NCI-H2107 treated with DMSO at 0.1 percent for 48 hours (cell line): Measurements from ENCODE around the gene CDKN2B-AS1.

ENCODE experiments used
- DNase-seq: peaks from one replicate; lab custom pipeline; 2025; ENCODE audit not compliant: unreplicated experiment; lab: John Stamatoyannopoulos, UW

CDKN2B-AS1 gene

GRCh38 chr9:22084336-22085035 lies 89.9 kb downstream of the CDKN2B-AS1 start:
- peak; percentile 29 for DNase-seq

DNA sequence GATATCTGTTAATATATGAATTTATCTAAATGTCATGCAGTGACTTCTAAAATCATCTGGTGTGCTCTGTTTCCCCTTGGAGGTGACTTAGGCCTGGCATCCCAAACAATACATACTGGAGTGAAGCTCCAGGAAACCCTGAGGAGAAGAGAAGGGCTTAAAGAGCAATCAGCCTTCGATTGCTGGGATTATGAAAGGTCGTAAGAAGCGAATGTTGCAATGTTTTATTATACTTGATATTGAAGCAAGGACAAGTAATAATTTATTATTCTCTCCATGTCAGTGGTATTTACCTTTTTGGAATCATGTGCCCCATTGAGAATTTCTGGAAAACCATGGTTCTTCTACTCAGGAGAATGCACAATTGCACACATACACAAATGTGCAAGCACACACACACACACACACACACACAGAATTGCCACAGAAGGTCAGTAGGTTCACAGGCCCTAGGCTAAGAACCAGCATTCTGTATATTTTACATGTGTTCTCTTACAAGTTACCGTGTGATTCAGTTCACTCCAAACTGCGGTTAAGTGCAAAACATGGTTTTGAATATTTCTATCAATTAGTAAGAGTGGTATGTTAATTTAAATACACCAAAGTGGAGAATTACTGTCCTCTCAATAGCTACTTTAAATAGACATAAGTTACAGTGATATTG lies 93.6 kb downstream of the CDKN2B-AS1 start:
- no peak for DNase-seq

DNA sequence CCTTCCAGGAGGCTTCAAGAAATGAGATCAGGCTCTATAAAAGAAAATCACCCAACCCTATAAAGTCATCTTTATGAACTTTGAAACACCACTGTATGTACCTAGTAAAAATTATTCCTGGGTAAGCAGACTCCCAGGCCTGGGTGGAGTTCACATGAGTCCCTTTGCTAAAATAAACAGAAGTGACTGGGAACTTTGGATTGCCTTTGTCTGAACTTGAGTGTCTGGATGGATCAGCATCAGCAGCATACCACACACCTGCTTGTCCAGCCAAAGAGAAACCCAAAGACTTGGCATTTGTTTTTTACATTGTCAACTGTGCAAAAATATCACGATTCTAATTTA lies 94.1 kb downstream of the CDKN2B-AS1 start:
- DNase-seq, result no peak

- DNase-seq, result no peak
These were observed 103.1 kb downstream of the CDKN2B-AS1 start for GRCh38 chr9:22097707-22098106.

GRCh38 chr9:22098643-22099332 lies 104.2 kb downstream of the CDKN2B-AS1 start:
- no peak for DNase-seq

- DNase-seq, result no peak
These were observed 106.0 kb downstream of the CDKN2B-AS1 start for GRCh38 chr9:22100626-22101025.

GRCh38 chr9:22102146-22103053 lies 107.8 kb downstream of the CDKN2B-AS1 start:
- no peak for DNase-seq

DNA sequence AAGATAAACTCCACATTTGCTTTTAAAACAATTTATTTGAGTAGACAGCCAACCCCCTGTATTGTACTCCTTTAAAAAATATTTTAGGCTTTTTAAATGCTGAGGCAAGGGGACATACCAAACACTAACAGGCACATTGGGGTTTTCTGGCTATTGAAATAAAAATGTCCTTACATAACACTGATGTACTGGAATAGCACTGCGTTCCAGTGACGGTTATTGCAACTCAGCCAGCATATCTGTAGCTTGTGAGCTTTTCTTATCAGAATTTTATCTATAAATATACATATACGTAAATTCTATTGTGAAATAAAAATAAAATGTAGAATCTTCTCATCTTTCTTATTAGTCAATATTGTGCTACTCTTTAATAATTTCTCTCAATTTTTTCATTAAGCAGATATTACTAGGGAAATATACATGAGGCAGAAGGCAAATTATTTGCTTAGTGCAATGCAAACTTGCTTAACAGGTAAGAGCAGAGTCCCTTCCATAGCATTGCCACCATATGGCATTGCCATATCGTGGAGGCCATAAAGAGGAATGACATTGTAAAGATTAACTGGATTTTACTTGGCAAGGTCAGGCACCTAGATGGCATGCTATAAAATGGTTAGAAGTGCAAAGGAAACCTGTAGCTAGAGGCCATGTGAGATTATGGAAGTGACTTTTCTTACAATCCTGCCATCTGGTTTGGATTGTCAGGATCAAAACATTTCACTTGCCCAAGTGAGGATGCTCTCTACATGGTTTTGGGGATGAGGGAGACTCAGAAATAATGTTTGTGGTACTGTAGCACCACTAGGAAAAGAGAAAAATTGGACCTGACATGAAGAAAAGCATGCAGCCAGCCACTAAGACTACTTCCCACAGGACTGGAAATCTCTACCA lies 109.3 kb downstream of the CDKN2B-AS1 start:
- no peak for DNase-seq

DNA sequence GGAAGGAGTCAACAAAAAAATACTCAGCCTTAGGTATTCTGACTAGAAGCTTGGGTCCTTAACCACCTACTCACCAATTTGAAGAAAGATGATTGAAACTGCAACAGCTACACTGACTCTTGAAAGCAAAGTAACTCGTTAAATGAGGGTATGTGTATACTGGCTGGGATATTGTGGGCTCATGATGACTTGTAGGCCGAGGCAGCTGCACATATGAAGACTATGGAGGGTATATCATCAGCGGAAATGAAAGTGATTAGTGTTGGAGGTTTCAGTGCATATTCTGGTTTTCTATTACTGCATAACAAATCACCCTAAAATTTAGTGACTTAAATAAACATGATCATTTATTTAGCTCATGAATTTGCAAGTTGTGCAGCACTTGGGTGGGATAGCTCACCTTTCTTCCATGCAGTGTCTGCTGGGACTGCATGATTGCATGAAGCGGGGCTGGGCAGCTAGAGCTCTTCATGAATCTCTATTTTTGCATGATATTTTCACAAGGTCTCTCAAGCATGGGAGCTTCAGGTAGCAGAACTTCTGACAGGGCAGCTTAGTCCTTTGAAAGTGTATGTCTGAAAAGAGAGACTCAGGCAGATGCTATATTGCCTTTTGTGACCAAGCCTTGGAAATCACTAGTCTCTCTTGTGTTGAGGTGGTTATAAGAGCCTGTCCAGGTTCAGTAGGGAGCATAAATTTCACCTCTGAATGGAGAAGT lies 110.6 kb downstream of the CDKN2B-AS1 start:
- DNase-seq, result no peak

- DNase-seq, result no peak
These were observed 112.8 kb downstream of the CDKN2B-AS1 start for GRCh38 chr9:22107202-22108045.

DNA sequence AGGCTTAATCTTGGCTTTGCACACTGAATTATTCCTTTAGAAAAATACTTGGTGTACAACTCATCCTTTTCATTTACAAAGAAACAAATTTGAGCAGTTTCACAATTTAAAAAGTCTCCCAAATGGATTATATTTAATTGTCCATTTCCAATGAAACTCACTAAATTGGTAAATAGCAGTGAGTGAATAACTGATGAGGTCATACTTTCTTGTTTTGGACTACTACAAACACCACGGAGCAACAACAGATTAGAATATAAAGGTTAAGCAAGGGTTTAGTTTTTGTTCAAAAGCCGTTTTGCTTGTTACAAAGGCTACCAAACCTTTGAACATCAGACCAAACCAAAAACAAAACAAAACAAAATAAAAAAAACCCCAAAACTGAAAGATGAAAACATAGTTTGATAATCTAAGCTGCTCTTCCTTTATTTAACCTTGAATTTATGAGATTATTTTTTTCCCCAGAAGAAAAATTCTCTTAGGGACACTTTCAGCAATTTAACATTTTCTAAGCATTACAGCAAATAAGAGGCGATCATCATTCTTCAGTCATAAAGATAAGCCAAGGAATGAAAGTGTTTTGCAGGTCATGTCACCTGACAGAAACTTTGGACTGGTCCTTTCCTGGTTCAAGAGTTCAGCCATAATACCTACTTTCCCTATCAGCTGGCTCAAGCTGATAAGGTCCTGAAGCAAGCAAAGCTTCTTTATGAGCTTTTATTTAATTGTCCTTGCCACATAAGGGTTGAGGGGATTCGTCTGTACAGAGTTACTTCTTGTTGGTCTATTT lies 114.2 kb downstream of the CDKN2B-AS1 start:
- DNase-seq, result no peak

- no peak for DNase-seq
These were observed 116.8 kb downstream of the CDKN2B-AS1 start for GRCh38 chr9:22111176-22111953.

GRCh38 chr9:22111954-22112247 lies 117.3 kb downstream of the CDKN2B-AS1 start:
- no peak for DNase-seq

- no peak for DNase-seq
These were observed 118.6 kb downstream of the CDKN2B-AS1 start for GRCh38 chr9:22112870-22113821.

GRCh38 chr9:22114956-22115355 lies 120.4 kb downstream of the CDKN2B-AS1 start:
- DNase-seq, result no peak

GRCh38 chr9:22116758-22117157 lies 122.2 kb downstream of the CDKN2B-AS1 start:
- no peak for DNase-seq
